ENCODE data around the gene RFC5. TPM values are rescaled to one million over a fixed set of nuclear protein-coding genes. Genes with fewer than 3 reads are reported as not detected.
"Not testable (repeated sequence)": the region's sequence is repeated elsewhere in the genome, so short reads cannot be mapped to it uniquely, and the experiment has no call there.

The RFC5 gene
- total RNA-seq, 4 donors from 2014 or later: 7.3 to 13.5 (median 9.0) TPM

DNA sequence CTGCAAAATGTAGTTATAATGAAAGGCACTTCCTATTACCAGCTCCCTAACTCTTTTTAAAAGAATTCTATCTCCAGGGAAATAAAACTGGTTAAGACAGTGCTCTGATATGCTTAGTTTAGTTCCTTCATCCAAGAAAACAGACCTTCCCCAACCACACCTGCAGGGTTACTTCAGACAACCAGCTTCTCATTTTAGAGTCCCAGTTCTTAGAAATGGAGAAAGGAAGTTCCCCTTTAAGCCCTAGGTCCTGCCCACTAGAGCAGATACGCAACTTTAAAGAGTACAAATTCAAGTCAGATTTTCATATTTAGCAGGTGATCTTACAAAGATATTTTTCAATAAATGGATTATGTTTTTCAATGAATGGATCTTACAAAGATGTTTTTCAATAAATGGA, 48.9 kb downstream of the RFC5 start:
- H3K4me3 ChIP-seq: no peak overlapping the region
- 57 to 67% methylated on average over 1 of the region's 1 CpG for WGBS, 2 donors (ENCODE audit: low coverage in 1 of 2)
- no peaks in the 10 kb centered on the region for H3K36me3 ChIP-seq
- ATAC-seq: no peak
- H3K27me3 ChIP-seq: no peaks in the 10 kb centered on the region
- H3K4me1 ChIP-seq: peaks cover 0 to 27% (median 4%) of the 10 kb centered on the region in 3 donors
- TF ChIP-seq, protein P1, sequence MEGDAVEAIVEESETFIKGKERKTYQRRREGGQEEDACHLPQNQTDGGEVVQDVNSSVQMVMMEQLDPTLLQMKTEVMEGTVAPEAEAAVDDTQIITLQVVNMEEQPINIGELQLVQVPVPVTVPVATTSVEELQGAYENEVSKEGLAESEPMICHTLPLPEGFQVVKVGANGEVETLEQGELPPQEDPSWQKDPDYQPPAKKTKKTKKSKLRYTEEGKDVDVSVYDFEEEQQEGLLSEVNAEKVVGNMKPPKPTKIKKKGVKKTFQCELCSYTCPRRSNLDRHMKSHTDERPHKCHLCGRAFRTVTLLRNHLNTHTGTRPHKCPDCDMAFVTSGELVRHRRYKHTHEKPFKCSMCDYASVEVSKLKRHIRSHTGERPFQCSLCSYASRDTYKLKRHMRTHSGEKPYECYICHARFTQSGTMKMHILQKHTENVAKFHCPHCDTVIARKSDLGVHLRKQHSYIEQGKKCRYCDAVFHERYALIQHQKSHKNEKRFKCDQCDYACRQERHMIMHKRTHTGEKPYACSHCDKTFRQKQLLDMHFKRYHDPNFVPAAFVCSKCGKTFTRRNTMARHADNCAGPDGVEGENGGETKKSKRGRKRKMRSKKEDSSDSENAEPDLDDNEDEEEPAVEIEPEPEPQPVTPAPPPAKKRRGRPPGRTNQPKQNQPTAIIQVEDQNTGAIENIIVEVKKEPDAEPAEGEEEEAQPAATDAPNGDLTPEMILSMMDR (IDR thresholded peaks at IDR 0.05): no peak
- TF ChIP-seq POLR2A (IDR thresholded peaks at IDR 0.05): no peak
- no peak for TF ChIP-seq EP300 (IDR thresholded peaks at IDR 0.05)
- TF ChIP-seq POLR2AphosphoS5 (IDR thresholded peaks at IDR 0.05): no peak
- H3K9me3 ChIP-seq: no peaks in the 10 kb centered on the region
- peak overlapping the region in 1 of 4 donors; percentile 24 for H3K27ac ChIP-seq

DNA sequence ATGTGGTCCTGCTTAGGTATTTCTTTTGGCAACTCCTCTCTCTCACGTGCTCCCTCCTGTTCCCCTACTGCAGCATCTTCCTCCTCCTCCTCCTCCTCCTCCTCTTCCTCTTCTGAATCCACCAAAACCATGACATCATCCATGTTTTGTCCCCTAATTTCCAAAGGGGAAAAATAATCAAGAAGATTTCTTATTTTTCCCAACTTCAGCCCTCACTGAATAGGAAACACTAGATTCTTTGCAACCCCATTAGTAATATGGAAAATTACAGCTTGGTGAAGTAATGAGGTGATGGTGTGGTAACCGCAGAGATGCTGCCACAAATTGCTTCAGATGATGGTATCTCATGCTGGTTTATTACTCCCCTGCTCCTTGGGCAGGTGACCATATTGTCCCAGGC, 51.9 kb downstream of the RFC5 start:
- Histone ChIP-seq H3K9me3 (no peaks in the 10 kb centered on the region), H3K4me1 (peaks cover 0 to 12% (median 0%) of the 10 kb centered on the region in 3 donors), H3K27ac (no peak overlapping the region), H3K36me3 (peaks cover 0 to 25% of the 10 kb centered on the region in 2 donors), H3K27me3 (no peaks in the 10 kb centered on the region), H3K4me3 (no peak overlapping the region)
- no peak for ATAC-seq
- no peak for TF ChIP-seq POLR2A (IDR thresholded peaks at IDR 0.05)
- TF ChIP-seq, protein P1 (IDR thresholded peaks at IDR 0.05): no peak
- no peak for TF ChIP-seq POLR2AphosphoS5 (IDR thresholded peaks at IDR 0.05)
- no peak for TF ChIP-seq EP300 (IDR thresholded peaks at IDR 0.05)
- WGBS, 2 donors (ENCODE audit: low coverage in 1 of 2): 85 to 90% methylated on average over 2 of the region's 2 CpGs

DNA sequence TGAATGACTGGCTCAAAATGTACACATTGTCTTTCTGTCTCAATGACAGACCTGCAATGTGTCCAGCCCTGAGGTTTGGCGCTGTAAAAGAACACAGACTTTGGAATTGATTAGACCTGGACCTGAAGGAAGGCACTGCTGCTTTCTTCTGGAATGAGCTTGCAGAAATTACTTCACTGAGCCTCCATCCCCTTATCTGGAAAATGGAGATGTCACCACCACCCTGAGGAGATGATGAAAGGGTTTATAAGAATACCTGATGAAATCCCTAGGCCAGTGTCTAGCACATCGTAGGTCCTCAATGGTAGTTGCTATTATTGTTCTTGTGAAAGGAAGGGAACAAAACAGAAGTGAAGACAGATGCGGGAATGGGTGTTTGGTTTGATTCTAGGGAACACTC, 54.1 kb downstream of the RFC5 start:
- Histone ChIP-seq H3K36me3 (peaks cover 0 to 30% of the 10 kb centered on the region in 2 donors), H3K27ac (no peak overlapping the region), H3K4me1 (no peaks in the 10 kb centered on the region), H3K9me3 (no peaks in the 10 kb centered on the region), H3K4me3 (no peak overlapping the region), H3K27me3 (no peaks in the 10 kb centered on the region)
- ATAC-seq: no peak
- TF ChIP-seq POLR2A (IDR thresholded peaks at IDR 0.05) (no peak), POLR2AphosphoS5 (IDR thresholded peaks at IDR 0.05) (no peak), EP300 (IDR thresholded peaks at IDR 0.05) (no peak)
- TF ChIP-seq, protein P1 (IDR thresholded peaks at IDR 0.05): no peak
- 81 to 96% methylated on average over 3 of the region's 3 CpGs for WGBS, 2 donors (ENCODE audit: low coverage in 1 of 2)

DNA sequence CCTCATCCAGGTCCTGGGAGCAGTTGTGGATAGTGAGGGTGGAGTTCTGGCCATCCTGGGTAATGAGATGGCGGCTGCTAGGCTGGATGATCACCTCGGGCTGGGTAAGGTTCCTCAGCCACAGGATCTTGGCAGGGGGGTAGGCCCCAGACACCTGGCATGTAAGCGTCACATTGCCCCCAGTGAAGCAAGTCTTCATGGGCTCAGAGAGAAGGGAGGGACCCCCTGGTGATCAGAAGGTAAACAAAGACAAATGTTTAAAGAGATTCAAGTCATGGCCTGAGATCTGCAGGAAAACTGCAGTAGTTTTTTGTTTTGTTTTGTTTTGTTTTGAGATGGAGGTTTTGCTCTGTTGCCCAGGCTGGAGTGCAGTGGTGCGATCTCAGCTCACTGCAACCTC, 57.3 kb downstream of the RFC5 start:
- ATAC-seq: no peak
- Histone ChIP-seq H3K27me3 (no peaks in the 10 kb centered on the region), H3K36me3 (peaks cover 0 to 47% of the 10 kb centered on the region in 2 donors), H3K4me1 (no peaks in the 10 kb centered on the region), H3K4me3 (no peak overlapping the region), H3K9me3 (no peaks in the 10 kb centered on the region), H3K27ac (no peak overlapping the region)
- TF ChIP-seq POLR2AphosphoS5 (IDR thresholded peaks at IDR 0.05): no peak
- TF ChIP-seq EP300 (IDR thresholded peaks at IDR 0.05): no peak
- TF ChIP-seq, protein P1 (IDR thresholded peaks at IDR 0.05): no peak
- no peak for TF ChIP-seq POLR2A (IDR thresholded peaks at IDR 0.05)
- WGBS, 2 donors (ENCODE audit: low coverage in 1 of 2): 83 to 100% methylated on average over 1 of the region's 4 CpGs

DNA sequence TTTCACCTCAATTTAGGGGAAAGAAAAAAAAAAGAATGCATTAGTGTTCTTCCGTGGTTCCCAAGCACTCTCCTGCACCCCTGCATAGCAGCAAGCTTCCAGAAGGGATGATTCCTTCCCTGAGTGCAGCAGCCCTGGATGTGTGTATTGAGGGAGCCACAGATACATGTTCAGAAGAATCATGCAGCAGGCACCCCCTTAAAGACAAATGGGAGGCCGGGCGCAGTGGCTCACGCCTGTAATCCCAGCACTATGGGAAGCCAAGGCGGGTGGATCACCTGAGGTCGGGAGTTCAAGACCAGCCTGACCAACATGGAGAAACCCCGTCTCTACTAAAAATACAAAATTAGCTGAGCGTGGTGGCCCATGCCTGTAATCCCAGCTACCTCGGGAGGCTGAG, 65.0 kb downstream of the RFC5 start:
- H3K27me3 ChIP-seq, H3K4me1 ChIP-seq, ATAC-seq, H3K27ac ChIP-seq, H3K4me3 ChIP-seq, H3K9me3 ChIP-seq: not testable (repeated sequence)
- 94 to 100% methylated on average over 1 to 4 of the region's 9 CpGs for WGBS, 2 donors (ENCODE audit: low coverage in 1 of 2)
- H3K36me3 ChIP-seq: peaks cover 0 to 52% of the 10 kb centered on the region in 2 donors

Small RNA genes lying within 50 kb of the gene (small RNA-seq; reads per million reads assigned to genes)
- 0 reads per million in 4 donors for gene AC131159.1

Other genes starting within 250 kb of the RFC5 start
- under 1 TPM in 3 of 4 donors, not detected in 1; under 0.01 to 0.08 (median under 0.01) TPM for gene KSR2, start 47.7 kb upstream of the RFC5 start, total RNA-seq
- 10 to 100 TPM; 73.0 to 85.9 (median 81.5) TPM for gene WSB2, start 44.5 kb downstream of the RFC5 start, total RNA-seq
- 10 to 100 TPM; 14.7 to 24.6 (median 17.6) TPM for gene VSIG10, start 87.3 kb downstream of the RFC5 start, total RNA-seq
- gene PEBP1, start 119.4 kb downstream of the RFC5 start, total RNA-seq: 100 to 1,000 TPM; 294 to 370 (median 337) TPM

Data from gastroesophageal sphincter (tissue), 4 donors.